Upper lobe of right lung (tissue), 1 donor: Measurements from ENCODE around the gene E2F4. TPM values are rescaled to one million over a fixed set of nuclear protein-coding genes. Genes with fewer than 3 reads are reported as not detected.

ENCODE experiments used
- ATAC-seq: fragments of 200-7000 bp; cut with Tn5 transposase; one replicate; pipeline ENCODE4 v1.9.1; 2020; ENCODE audit warnings: mild to moderate bottlenecking, moderate library complexity
- DNase-seq: peaks from one replicate; pipeline ENCODE4 v3.0.0-alpha.2; 2020
- H3K27ac ChIP-seq: fragments of 200-600 bp; one replicate; pipeline ENCODE4 v1.8.0; 2022
- H3K27me3 ChIP-seq: fragments of 200-600 bp; one replicate; pipeline ENCODE4 v1.8.0; 2022; ENCODE audit warnings: mild to moderate bottlenecking
- H3K36me3 ChIP-seq: fragments of 200-600 bp; one replicate; pipeline ENCODE4 v1.8.0; 2022
- H3K4me1 ChIP-seq: fragments of 200-600 bp; one replicate; pipeline ENCODE4 v1.8.0; 2022
- H3K4me3 ChIP-seq: fragments of 200-600 bp; one replicate; pipeline ENCODE4 v1.8.0; 2022; ENCODE audit warnings: mild to moderate bottlenecking
- H3K9me3 ChIP-seq: fragments of 200-600 bp; one replicate; pipeline ENCODE4 v1.8.0; 2022
- CTCF ChIP-seq: fragments of 200-600 bp; IDR thresholded peaks from one replicate; pipeline ENCODE4 v1.8.0; 2022; ENCODE audit warnings: antibody characterized with exemption
- intact Hi-C: fragments of 100-400 bp; cut with DNase I; formaldehyde crosslinking; loops from one replicate; pipeline ENCODE4 v1.11.0; 2022
- total RNA-seq: library from RNA; stranded (reverse); fragmentation: NEBNext Ultra II Directional; extraction: Animal tissue kit (Norgen Biotek cat#: 25700); gene quantifications from one replicate; pipeline ENCODE4 v1.2.1, GENCODE V29; 2021
- donor health status: DM: no; HTN: yes; CAD: no; lungs with severe emphysema.

The E2F4 gene
- total RNA-seq, 1 donor from 2014 or later: 68.2 TPM

- Histone ChIP-seq H3K36me3 (no peaks in the 10 kb centered on the region), H3K27ac (peak overlapping the region; percentile 83), H3K4me3 (peak overlapping the region; percentile 53), H3K27me3 (no peaks in the 10 kb centered on the region), H3K9me3 (no peaks in the 10 kb centered on the region), H3K4me1 (peaks cover 65% of the 10 kb centered on the region)
- DNase-seq (peak; percentile 95), ATAC-seq (peak; percentile 80)
- intact Hi-C loops: no loop called here
- TF ChIP-seq CTCF: peak; percentile 37
Measured at GRCh38 chr16:67173808-67174705, 17.9 kb upstream of the E2F4 start.

DNA sequence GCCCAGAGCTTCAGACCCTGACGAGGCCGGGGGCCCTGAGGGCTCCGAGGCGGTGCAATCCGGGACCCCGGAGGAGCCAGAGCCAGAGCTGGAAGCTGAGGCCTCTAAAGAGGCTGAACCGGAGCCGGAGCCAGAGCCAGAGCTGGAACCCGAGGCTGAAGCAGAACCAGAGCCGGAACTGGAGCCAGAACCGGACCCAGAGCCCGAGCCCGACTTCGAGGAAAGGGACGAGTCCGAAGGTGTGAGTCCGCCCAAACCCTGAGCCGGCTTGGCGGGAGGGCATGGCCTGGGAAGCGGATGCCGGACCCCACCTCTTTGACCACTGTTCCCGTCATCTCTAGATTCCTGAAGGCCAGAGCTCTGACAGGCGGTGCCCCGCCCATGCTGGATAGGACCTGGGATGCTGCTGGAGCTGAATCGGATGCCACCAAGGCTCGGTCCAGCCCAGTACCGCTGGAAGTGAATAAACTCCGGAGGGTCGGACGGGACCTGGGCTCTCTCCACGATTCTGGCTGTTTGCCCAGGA is 17.2 kb upstream of the E2F4 start:
- DNase-seq: no peak
- no peak for TF ChIP-seq CTCF
- Histone ChIP-seq H3K4me1 (peaks cover 58% of the 10 kb centered on the region), H3K27ac (peak overlapping the region; percentile 83), H3K27me3 (no peaks in the 10 kb centered on the region), H3K4me3 (peak overlapping the region; percentile 53), H3K9me3 (no peaks in the 10 kb centered on the region), H3K36me3 (no peaks in the 10 kb centered on the region)
- intact Hi-C loops: no loop called here
- no peak for ATAC-seq

- Histone ChIP-seq H3K27ac (no peak overlapping the region), H3K27me3 (no peaks in the 10 kb centered on the region), H3K9me3 (no peaks in the 10 kb centered on the region), H3K36me3 (no peaks in the 10 kb centered on the region), H3K4me1 (peaks cover 42% of the 10 kb centered on the region), H3K4me3 (no peak overlapping the region)
- ATAC-seq (no peak), DNase-seq (no peak)
- intact Hi-C loops: no loop called here
- no peak for TF ChIP-seq CTCF
Measured at GRCh38 chr16:67176662-67177061, 15.3 kb upstream of the E2F4 start.

DNA sequence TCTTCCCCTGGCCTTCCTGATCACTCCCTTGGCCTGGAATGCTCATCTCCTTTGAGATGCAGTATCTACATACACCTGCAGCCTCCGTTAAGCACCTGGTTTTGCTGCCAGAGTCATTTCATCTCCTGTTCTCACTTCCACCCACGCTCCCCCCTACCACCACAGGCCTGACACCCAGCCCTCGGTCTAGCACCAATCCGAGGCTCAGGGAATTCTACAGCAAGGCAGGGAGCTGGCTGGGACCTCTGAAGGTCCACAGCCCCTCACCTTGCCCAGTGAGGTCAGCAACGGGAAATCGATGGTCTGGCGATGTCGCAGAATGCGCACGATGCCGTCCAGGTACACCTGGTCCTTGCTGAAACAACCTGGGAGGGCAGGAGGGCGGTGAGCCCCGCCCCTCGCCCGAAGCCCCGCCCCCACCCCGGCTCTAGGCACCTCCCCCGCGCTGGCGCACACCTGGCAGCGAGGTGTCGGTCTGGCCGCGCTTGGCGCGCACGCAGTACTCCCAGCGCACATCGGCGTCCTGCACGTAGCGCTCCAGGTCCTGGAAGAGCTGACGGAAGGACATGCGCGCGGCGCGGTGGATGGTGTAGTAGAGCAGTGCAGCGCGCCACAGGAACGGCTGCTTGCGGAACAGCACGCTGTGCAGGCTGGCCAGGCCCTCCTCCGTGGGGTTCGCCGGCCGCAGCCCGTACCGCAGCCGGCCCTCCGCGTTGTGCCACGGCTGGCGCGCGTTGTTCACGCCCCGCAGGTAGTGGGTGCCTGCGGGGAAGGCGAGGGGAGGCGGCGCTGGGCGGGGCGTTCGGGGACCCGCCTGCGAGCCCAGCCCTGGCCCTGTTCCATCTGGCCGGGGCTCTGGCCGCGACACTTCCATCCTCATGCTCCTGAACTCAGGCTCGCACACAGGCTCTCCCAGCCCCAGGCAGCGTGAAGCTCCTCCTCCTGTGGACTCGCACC is 13.9 kb upstream of the E2F4 start:
- peak; percentile 93 for DNase-seq
- ATAC-seq: peak; percentile 78
- TF ChIP-seq CTCF: peak; percentile 7
- peaks cover 42% of the 10 kb centered on the region for H3K4me1 ChIP-seq
- peak overlapping the region; percentile 61 for H3K27ac ChIP-seq
- peak overlapping the region; percentile 49 for H3K4me3 ChIP-seq
- no peaks in the 10 kb centered on the region for H3K27me3 ChIP-seq
- intact Hi-C loops: no loop called here
- H3K9me3 ChIP-seq: no peaks in the 10 kb centered on the region
- no peaks in the 10 kb centered on the region for H3K36me3 ChIP-seq

- no peak for TF ChIP-seq CTCF
- Histone ChIP-seq H3K4me1 (peaks cover 34% of the 10 kb centered on the region), H3K27me3 (no peaks in the 10 kb centered on the region), H3K4me3 (no peak overlapping the region), H3K27ac (no peak overlapping the region), H3K36me3 (no peaks in the 10 kb centered on the region), H3K9me3 (no peaks in the 10 kb centered on the region)
- DNase-seq (no peak), ATAC-seq (no peak)
- intact Hi-C loops: no loop called here
Measured at GRCh38 chr16:67179421-67180080, 12.4 kb upstream of the E2F4 start.
